ENCODE data around the gene TTLL5.
A peak's percentile ranks its signal among the peaks of the same experiment; 100 is the strongest.

TTLL5 gene

GRCh38 chr14:75978249-75978731 lies 317.2 kb downstream of the TTLL5 start:
- no peaks in the 10 kb centered on the region for H3K27me3 ChIP-seq (replicated peaks)
- H3K4me3 ChIP-seq (ENCODE audit: low read depth, low read length): no peak overlapping the region
- no peak for TF ChIP-seq CTCF (IDR thresholded peaks at IDR 0.05; ENCODE audit: low read depth, low read length, missing control alignments)
- H3K27ac ChIP-seq: no peak overlapping the region
- no peak for DNase-seq
- no peaks in the 10 kb centered on the region for H3K36me3 ChIP-seq (replicated peaks)
- in situ Hi-C loops (cut with HindIII; ENCODE audit: low pct_ligation_motif_present, low sequenced_read_pairs): no loop called here

GRCh38 chr14:75979071-75979571 lies 318.1 kb downstream of the TTLL5 start:
- in situ Hi-C loops (cut with HindIII; ENCODE audit: low pct_ligation_motif_present, low sequenced_read_pairs): no loop called here
- no peaks in the 10 kb centered on the region for H3K36me3 ChIP-seq (replicated peaks)
- no peak overlapping the region for H3K27ac ChIP-seq
- no peak for DNase-seq
- no peaks in the 10 kb centered on the region for H3K27me3 ChIP-seq (replicated peaks)
- no peak overlapping the region for H3K4me3 ChIP-seq (ENCODE audit: low read depth, low read length)
- TF ChIP-seq CTCF (IDR thresholded peaks at IDR 0.05; ENCODE audit: low read depth, low read length, missing control alignments): peak; percentile 87

GRCh38 chr14:75979648-75980565 lies 318.9 kb downstream of the TTLL5 start:
- DNase-seq: no peak
- in situ Hi-C loops (cut with HindIII; ENCODE audit: low pct_ligation_motif_present, low sequenced_read_pairs): no loop called here
- Histone ChIP-seq H3K27ac (no peak overlapping the region), H3K4me3 (ENCODE audit: low read depth, low read length) (no peak overlapping the region), H3K36me3 (replicated peaks) (no peaks in the 10 kb centered on the region), H3K27me3 (replicated peaks) (no peaks in the 10 kb centered on the region)
- TF ChIP-seq CTCF (IDR thresholded peaks at IDR 0.05; ENCODE audit: low read depth, low read length, missing control alignments): no peak

- no peak overlapping the region for H3K4me3 ChIP-seq (ENCODE audit: low read depth, low read length)
- H3K27ac ChIP-seq: no peak overlapping the region
- no peaks in the 10 kb centered on the region for H3K36me3 ChIP-seq (replicated peaks)
- no peaks in the 10 kb centered on the region for H3K27me3 ChIP-seq (replicated peaks)
- in situ Hi-C loops (cut with HindIII; ENCODE audit: low pct_ligation_motif_present, low sequenced_read_pairs): no loop called here
- DNase-seq: no peak
- TF ChIP-seq CTCF (IDR thresholded peaks at IDR 0.05; ENCODE audit: low read depth, low read length, missing control alignments): no peak
These were observed 319.8 kb downstream of the TTLL5 start for GRCh38 chr14:75980856-75981255.

- Histone ChIP-seq H3K27ac (peak within 1 kb of the TSS; percentile 64), H3K27me3 (replicated peaks) (no peaks in the 10 kb centered on the region), H3K36me3 (replicated peaks) (no peaks in the 10 kb centered on the region), H3K4me3 (ENCODE audit: low read depth, low read length) (peak within 1 kb of the TSS; percentile 63)
- no peak for TF ChIP-seq CTCF (IDR thresholded peaks at IDR 0.05; ENCODE audit: low read depth, low read length, missing control alignments)
- in situ Hi-C loops (cut with HindIII; ENCODE audit: low pct_ligation_motif_present, low sequenced_read_pairs): no loop called here
- peak; percentile 88 for DNase-seq
These were observed 320.6 kb downstream of the TTLL5 start, which contains the start of gene TGFB3 for GRCh38 chr14:75981426-75982265. TSS of gene TGFB3 (minus strand) at chr14:75981995. CDS start at chr14:75980893, 1,102 bp downstream.

All from brain microvascular endothelial cell (primary cell).